DND-41 (cell line): Measurements from ENCODE around the gene VPS13C.

Source experiments
- EZH2 ChIP-seq: IDR thresholded peaks from 3 replicates; pipeline ENCODE4 v1.6.1; 2012; ENCODE audit warnings: borderline replicate concordance, low read depth, mild to moderate bottlenecking, moderate library complexity, low read length, inconsistent platforms; ENCODE audit not compliant: severe bottlenecking
- TF ChIP-seq, protein P1 (sequence below): IDR thresholded peaks from 2 replicates; pipeline ENCODE4 v1.5.1; 2012; ENCODE audit warnings: borderline replicate concordance, low read length, moderate library complexity, mild to moderate bottlenecking; ENCODE audit not compliant: poor library complexity, severe bottlenecking; ENCODE audit errors: extremely low read depth

GRCh38 chr15:61879219-61879618 lies 181.0 kb downstream of the VPS13C start:
- no peak for TF ChIP-seq EZH2
- TF ChIP-seq, protein P1, sequence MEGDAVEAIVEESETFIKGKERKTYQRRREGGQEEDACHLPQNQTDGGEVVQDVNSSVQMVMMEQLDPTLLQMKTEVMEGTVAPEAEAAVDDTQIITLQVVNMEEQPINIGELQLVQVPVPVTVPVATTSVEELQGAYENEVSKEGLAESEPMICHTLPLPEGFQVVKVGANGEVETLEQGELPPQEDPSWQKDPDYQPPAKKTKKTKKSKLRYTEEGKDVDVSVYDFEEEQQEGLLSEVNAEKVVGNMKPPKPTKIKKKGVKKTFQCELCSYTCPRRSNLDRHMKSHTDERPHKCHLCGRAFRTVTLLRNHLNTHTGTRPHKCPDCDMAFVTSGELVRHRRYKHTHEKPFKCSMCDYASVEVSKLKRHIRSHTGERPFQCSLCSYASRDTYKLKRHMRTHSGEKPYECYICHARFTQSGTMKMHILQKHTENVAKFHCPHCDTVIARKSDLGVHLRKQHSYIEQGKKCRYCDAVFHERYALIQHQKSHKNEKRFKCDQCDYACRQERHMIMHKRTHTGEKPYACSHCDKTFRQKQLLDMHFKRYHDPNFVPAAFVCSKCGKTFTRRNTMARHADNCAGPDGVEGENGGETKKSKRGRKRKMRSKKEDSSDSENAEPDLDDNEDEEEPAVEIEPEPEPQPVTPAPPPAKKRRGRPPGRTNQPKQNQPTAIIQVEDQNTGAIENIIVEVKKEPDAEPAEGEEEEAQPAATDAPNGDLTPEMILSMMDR = no peak
